HUES48 (cell line): ENCODE results near the gene RIGI.
"Not testable (repeated sequence)": the region's sequence is repeated elsewhere in the genome, so short reads cannot be mapped to it uniquely, and the experiment has no call there.

Experiments used
- H3K27ac ChIP-seq: one replicate; pipeline ENCODE4 v1.7.0; 2013; ENCODE audit warnings: low read depth, low read length, inconsistent platforms
- H3K27me3 ChIP-seq: 2 replicates; pipeline ENCODE4 v1.6.1; 2013; ENCODE audit warnings: mild to moderate bottlenecking, low read length; ENCODE audit not compliant: control insufficient read depth, insufficient read depth
- H3K36me3 ChIP-seq: 2 replicates; pipeline ENCODE4 v1.6.1; 2013; ENCODE audit warnings: low read length; ENCODE audit not compliant: control insufficient read depth, insufficient read depth
- H3K4me1 ChIP-seq: 2 replicates; pipeline ENCODE4 v1.6.1; 2013; ENCODE audit warnings: mild to moderate bottlenecking, low read length; ENCODE audit not compliant: control insufficient read depth, insufficient read depth
- H3K4me3 ChIP-seq: 2 replicates; pipeline ENCODE4 v1.5.1; 2013; ENCODE audit warnings: mild to moderate bottlenecking, low read depth, low read length
- H3K9ac ChIP-seq: 2 replicates; pipeline ENCODE4 v1.6.1; 2013; ENCODE audit warnings: mild to moderate bottlenecking, low read depth, low read length, moderate library complexity
- H3K9me3 ChIP-seq: 2 replicates; pipeline ENCODE4 v1.6.1; 2013; ENCODE audit warnings: low read length; ENCODE audit not compliant: control insufficient read depth, insufficient read depth

The RIGI gene

GRCh38 chr9:32554107-32554506 is 28.1 kb upstream of the RIGI start:
- H3K36me3 ChIP-seq: peaks cover 11% of the 10 kb centered on the region; the same call in 1 of the 2 replicates
- H3K4me3 ChIP-seq: no peak overlapping the region
- H3K9me3 ChIP-seq: no peaks in the 10 kb centered on the region
- H3K27me3 ChIP-seq: no peaks in the 10 kb centered on the region
- H3K9ac ChIP-seq: no peak overlapping the region
- H3K4me1 ChIP-seq: peaks cover 5% of the 10 kb centered on the region; the same call in 1 of the 2 replicates
- no peak overlapping the region for H3K27ac ChIP-seq

- Histone ChIP-seq H3K9ac (peak within 1 kb of the TSS; percentile 98), H3K36me3 (peaks cover 16% of the 10 kb centered on the region), H3K27ac (peak within 1 kb of the TSS; percentile 100), H3K27me3 (no peaks in the 10 kb centered on the region), H3K4me1 (peaks cover 5% of the 10 kb centered on the region; the same call in 1 of the 2 replicates), H3K4me3 (peak within 1 kb of the TSS; percentile 98), H3K9me3 (no peaks in the 10 kb centered on the region)
Observed at GRCh38 chr9:32552172-32552872, 26.3 kb upstream of the RIGI start, which contains the start of the genes SMIM27 and TOPORS. Gene SMIM27, plus strand, starts transcription at chr9:32552327. Its CDS starts 108 bp downstream, at chr9:32552435. Gene TOPORS, minus strand, starts transcription at chr9:32552586. Its CDS starts 150 bp downstream, at chr9:32552436.

- Histone ChIP-seq H3K36me3 (peaks cover 21% of the 10 kb centered on the region), H3K4me1 (peaks cover 5% of the 10 kb centered on the region; the same call in 1 of the 2 replicates), H3K27ac (peak overlapping the region; percentile 100), H3K27me3 (no peaks in the 10 kb centered on the region), H3K4me3 (peak overlapping the region; percentile 98), H3K9ac (peak overlapping the region; percentile 98), H3K9me3 (no peaks in the 10 kb centered on the region)
Observed at GRCh38 chr9:32551276-32552051, 25.5 kb upstream of the RIGI start.

DNA sequence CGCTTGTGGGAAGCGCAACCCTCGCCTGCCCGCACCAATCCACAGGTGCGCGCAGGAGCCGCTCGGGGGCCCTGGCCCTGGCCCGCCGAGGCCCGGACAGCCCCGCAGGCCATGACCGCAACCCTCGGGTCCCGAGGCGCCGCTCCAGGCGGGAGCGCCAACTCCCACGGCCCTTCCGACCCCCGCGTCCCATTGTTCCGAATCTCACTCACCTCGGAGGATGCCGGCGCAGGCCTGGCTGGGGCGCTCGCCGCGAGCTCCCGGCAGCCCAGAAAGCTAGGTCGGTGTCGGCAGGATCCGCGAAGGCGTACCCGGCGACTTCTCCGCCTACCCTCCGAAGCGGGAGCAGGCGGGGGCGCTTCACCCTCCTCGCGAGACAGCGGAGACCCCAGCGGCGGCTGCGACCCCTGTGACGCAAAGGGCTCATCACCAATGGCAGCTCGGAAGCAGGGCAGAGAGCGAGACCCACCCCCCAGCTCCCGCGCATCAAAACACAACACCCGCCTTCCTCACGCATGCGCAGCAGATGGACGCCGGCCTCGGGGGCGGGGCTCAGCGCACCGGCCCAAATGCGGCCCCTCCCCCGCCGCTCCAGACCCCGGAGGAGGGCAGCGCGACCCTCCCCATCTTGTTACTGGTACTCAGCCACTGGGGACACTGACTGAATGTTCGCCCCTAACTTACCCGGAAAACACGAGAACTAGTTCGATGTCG is 24.7 kb upstream of the RIGI start:
- Histone ChIP-seq H3K4me3 (peak overlapping the region; percentile 98), H3K9me3 (no peaks in the 10 kb centered on the region), H3K27me3 (no peaks in the 10 kb centered on the region), H3K27ac (peak overlapping the region; percentile 100), H3K9ac (peak overlapping the region; percentile 98), H3K36me3 (peaks cover 21% of the 10 kb centered on the region), H3K4me1 (peaks cover 5% of the 10 kb centered on the region; the same call in 1 of the 2 replicates)

- Histone ChIP-seq H3K27me3 (no peaks in the 10 kb centered on the region), H3K9ac (peak overlapping the region; percentile 83), H3K36me3 (peaks cover 22% of the 10 kb centered on the region), H3K4me1 (peaks cover 5% of the 10 kb centered on the region; the same call in 1 of the 2 replicates), H3K27ac (peak overlapping the region; percentile 93), H3K4me3 (peak overlapping the region; percentile 98), H3K9me3 (no peaks in the 10 kb centered on the region)
Observed at GRCh38 chr9:32550150-32550561, 24.2 kb upstream of the RIGI start.

DNA sequence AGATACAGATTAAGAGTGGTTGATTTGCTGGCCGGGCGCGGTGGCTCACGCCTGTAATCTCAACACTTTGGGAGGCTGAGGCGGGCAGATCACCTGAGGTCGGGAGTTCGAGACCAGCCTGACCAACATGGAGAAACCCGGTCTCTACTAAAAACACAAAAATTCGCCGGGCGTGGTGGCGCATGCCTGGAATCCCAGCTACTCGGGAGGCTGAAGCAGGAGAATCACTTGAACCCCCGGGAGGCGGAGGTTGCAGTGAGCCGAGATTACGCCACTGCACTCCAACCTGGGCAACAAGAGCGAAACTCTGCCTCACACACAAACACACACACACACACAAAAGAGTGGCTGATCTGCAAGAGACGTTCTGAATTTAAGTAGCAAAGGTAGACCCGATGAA is 22.2 kb upstream of the RIGI start:
- peaks cover 29% of the 10 kb centered on the region for H3K36me3 ChIP-seq
- not testable (repeated sequence) for H3K4me3 ChIP-seq

GRCh38 chr9:32545884-32546283 is 19.9 kb upstream of the RIGI start:
- Histone ChIP-seq H3K4me1 (peaks cover 5% of the 10 kb centered on the region; the same call in 1 of the 2 replicates), H3K36me3 (peaks cover 52% of the 10 kb centered on the region), H3K9me3 (no peaks in the 10 kb centered on the region), H3K27me3 (no peaks in the 10 kb centered on the region), H3K27ac (no peak overlapping the region), H3K9ac (no peak overlapping the region), H3K4me3 (no peak overlapping the region)

More for the DNA sequence above, 22.2 kb upstream of the RIGI start:
- H3K27ac ChIP-seq, H3K27me3 ChIP-seq, H3K4me1 ChIP-seq, H3K9ac ChIP-seq, H3K9me3 ChIP-seq: not testable (repeated sequence)

DNA sequence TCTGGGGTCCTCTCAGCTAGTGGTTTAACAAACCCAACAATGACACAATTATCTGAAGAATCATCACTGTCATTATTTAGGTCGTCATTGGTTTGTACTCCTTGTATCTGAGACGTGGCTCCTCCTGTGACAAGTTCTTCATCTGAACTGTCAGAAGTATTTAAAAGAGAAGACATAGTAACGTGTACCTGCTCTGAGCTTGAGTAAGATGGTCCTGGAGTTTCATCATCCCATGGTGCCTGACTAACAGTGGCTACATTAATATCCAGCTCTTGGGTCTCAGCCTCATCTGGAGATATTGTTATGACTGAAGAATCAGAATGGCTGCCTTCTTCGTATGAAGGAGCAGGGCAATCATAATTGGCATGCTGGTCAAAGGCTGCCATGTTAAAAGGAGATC is 17.1 kb upstream of the RIGI start:
- H3K4me3 ChIP-seq: no peak overlapping the region
- H3K9ac ChIP-seq: no peak overlapping the region
- H3K4me1 ChIP-seq: no peaks in the 10 kb centered on the region
- no peaks in the 10 kb centered on the region for H3K9me3 ChIP-seq
- no peak overlapping the region for H3K27ac ChIP-seq
- H3K36me3 ChIP-seq: peaks cover 54% of the 10 kb centered on the region
- H3K27me3 ChIP-seq: no peaks in the 10 kb centered on the region

- H3K4me3 ChIP-seq: no peak overlapping the region
- H3K4me1 ChIP-seq: no peaks in the 10 kb centered on the region
- H3K27ac ChIP-seq: no peak overlapping the region
- H3K9me3 ChIP-seq: no peaks in the 10 kb centered on the region
- H3K27me3 ChIP-seq: no peaks in the 10 kb centered on the region
- H3K9ac ChIP-seq: no peak overlapping the region
- no peaks in the 10 kb centered on the region for H3K36me3 ChIP-seq
Observed at GRCh38 chr9:32533816-32534215, 7.8 kb upstream of the RIGI start.

DNA sequence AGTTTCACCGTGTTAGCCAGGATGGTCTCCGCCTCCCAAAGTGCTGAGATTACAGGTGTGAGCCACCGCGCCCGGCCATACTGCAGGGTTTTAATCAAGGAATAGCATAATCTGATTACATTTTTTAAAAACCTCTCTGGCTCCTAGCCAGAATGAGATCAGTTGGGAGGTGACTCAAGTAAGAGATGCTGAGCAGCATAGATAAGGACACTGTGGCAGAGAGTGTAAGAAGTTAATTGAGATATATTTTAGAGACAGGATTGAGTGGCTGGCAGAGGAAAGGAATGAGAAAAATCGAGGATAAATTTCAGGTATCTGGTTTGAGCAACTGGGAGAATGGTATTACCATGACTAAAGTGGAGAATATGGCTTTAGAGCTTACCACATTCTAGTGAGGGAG is 7.3 kb upstream of the RIGI start:
- H3K4me3 ChIP-seq: no peak overlapping the region
- H3K36me3 ChIP-seq: no peaks in the 10 kb centered on the region
- H3K27ac ChIP-seq: no peak overlapping the region
- H3K9me3 ChIP-seq: no peaks in the 10 kb centered on the region
- no peaks in the 10 kb centered on the region for H3K27me3 ChIP-seq
- H3K4me1 ChIP-seq: no peaks in the 10 kb centered on the region
- H3K9ac ChIP-seq: no peak overlapping the region
